Inflammatory macrophage (primary cell): ENCODE measurements around the gene MED9.

Source experiments
- DNase-seq, 2 donors: peaks; one replicate each; pipeline ENCODE4 v3.0.0-alpha.2; 2020 to 2022

Gene MED9

GRCh38 chr17:17491546-17491988, 14.8 kb downstream of the MED9 start:
- no peak for DNase-seq

GRCh38 chr17:17492085-17492484, 15.3 kb downstream of the MED9 start:
- DNase-seq, result no peak

- no peak for DNase-seq
Measured at GRCh38 chr17:17492571-17492970, 15.8 kb downstream of the MED9 start.

- DNase-seq, result peak in 1 of 2 donors; percentile 39
Measured at GRCh38 chr17:17493249-17493985, 16.6 kb downstream of the MED9 start.

GRCh38 chr17:17493986-17494466, 17.2 kb downstream of the MED9 start:
- no peak for DNase-seq

- no peak for DNase-seq
Measured at GRCh38 chr17:17494499-17494869, 17.7 kb downstream of the MED9 start.

- peak in 1 of 2 donors; percentile 22 for DNase-seq
Measured at GRCh38 chr17:17494870-17495535, 18.2 kb downstream of the MED9 start.

- DNase-seq, result peak in 1 of 2 donors; percentile 17
Measured at GRCh38 chr17:17495536-17496188, 18.9 kb downstream of the MED9 start.

- peak; percentile 87 to 90 for DNase-seq
Measured at GRCh38 chr17:17496189-17497064, 19.6 kb downstream of the MED9 start, which contains the start of gene RASD1. TSS of gene RASD1 (minus strand) at chr17:17496395. CDS start at chr17:17496181, 214 bp downstream.

- DNase-seq, result no peak
Measured at GRCh38 chr17:17497065-17497844, 20.5 kb downstream of the MED9 start.

GRCh38 chr17:17497845-17498520, 21.2 kb downstream of the MED9 start:
- DNase-seq, result no peak

- no peak for DNase-seq
Measured at GRCh38 chr17:17498606-17499301, 22.0 kb downstream of the MED9 start.

GRCh38 chr17:17499402-17500145, 22.8 kb downstream of the MED9 start:
- no peak for DNase-seq

GRCh38 chr17:17500999-17501605, 24.3 kb downstream of the MED9 start:
- no peak for DNase-seq

- no peak for DNase-seq
Measured at GRCh38 chr17:17502741-17503565, 26.2 kb downstream of the MED9 start.

- DNase-seq, result no peak
Measured at GRCh38 chr17:17503566-17504130, 26.8 kb downstream of the MED9 start.

- no peak for DNase-seq
Measured at GRCh38 chr17:17504341-17505140, 27.7 kb downstream of the MED9 start.
